GM23338 (cell line): ENCODE measurements around the gene SEC23A. TPM values are rescaled to one million over a fixed set of nuclear protein-coding genes. Genes with fewer than 3 reads are reported as not detected.

Experiments
- CREB1 ChIP-seq: fragments of 250-450 bp; sonication (Bioruptor Pico); IDR thresholded peaks from 2 replicates; pipeline ENCODE4 v1.5.0; 2020; ENCODE audit warnings: low read depth, mild to moderate bottlenecking, moderate library complexity
- EZH2 ChIP-seq: fragments of 200-600 bp; sonication (generic); IDR thresholded peaks from one replicate; pipeline ENCODE4 v1.8.0; 2017; ENCODE audit warnings: antibody characterized with exemption, mild to moderate bottlenecking, low read depth; ENCODE audit not compliant: unreplicated experiment
- EZH2phosphoT487 ChIP-seq: fragments of 200-600 bp; sonication (generic); IDR thresholded peaks from one replicate; pipeline ENCODE4 v1.8.1; 2018; ENCODE audit warnings: antibody characterized with exemption; ENCODE audit not compliant: unreplicated experiment
- ZNF114 ChIP-seq: fragments of 250-450 bp; sonication (Bioruptor Pico); IDR thresholded peaks from 2 replicates; pipeline ENCODE4 v1.5.0; 2020; ENCODE audit warnings: mild to moderate bottlenecking, moderate library complexity
- polyA plus RNA-seq: library from polyadenylated mRNA; unstranded; fragments of >200 nt; fragmentation: Nextera tagmentation; extraction: Ambion mirVana; gene quantifications from 2 replicates; pipeline ENCODE4 v1.2.1, GENCODE V29; 2016
- total RNA-seq: library from RNA; depleted of rRNA; stranded (reverse); fragments of >200 nt; shearing (Covaris generic); gene quantifications from 2 replicates; pipeline ENCODE4 v1.2.3, GENCODE V29; 2014
- TF ChIP-seq, protein P1 (sequence below): fragments of 250-450 bp; sonication (Bioruptor Pico); IDR thresholded peaks from 2 replicates; pipeline ENCODE4 v1.5.0; 2020; ENCODE audit warnings: mild to moderate bottlenecking, moderate library complexity
- TF ChIP-seq, protein P2 (sequence below): IDR thresholded peaks from 2 replicates; pipeline ENCODE4 v1.6.1; 2016; ENCODE audit warnings: antibody characterized with exemption
- TF ChIP-seq, protein P3 (sequence below), 2 experiments: fragments of 200-600 bp in 1 of 2; sonication (generic) in 1 of 2; conservative IDR thresholded peaks; 2 replicates each; pipeline versions ENCODE4 v1.5.1 to v1.6.1; 2016 to 2017; ENCODE audit warnings: antibody characterized with exemption in 2 of 2, low read depth in 2 of 2, mild to moderate bottlenecking in 2 of 2, moderate library complexity in 1 of 2

Gene SEC23A
- total and polyA plus RNA-seq, 2 experiments from 2014 or later, result 22.7 to 89.9 TPM

DNA sequence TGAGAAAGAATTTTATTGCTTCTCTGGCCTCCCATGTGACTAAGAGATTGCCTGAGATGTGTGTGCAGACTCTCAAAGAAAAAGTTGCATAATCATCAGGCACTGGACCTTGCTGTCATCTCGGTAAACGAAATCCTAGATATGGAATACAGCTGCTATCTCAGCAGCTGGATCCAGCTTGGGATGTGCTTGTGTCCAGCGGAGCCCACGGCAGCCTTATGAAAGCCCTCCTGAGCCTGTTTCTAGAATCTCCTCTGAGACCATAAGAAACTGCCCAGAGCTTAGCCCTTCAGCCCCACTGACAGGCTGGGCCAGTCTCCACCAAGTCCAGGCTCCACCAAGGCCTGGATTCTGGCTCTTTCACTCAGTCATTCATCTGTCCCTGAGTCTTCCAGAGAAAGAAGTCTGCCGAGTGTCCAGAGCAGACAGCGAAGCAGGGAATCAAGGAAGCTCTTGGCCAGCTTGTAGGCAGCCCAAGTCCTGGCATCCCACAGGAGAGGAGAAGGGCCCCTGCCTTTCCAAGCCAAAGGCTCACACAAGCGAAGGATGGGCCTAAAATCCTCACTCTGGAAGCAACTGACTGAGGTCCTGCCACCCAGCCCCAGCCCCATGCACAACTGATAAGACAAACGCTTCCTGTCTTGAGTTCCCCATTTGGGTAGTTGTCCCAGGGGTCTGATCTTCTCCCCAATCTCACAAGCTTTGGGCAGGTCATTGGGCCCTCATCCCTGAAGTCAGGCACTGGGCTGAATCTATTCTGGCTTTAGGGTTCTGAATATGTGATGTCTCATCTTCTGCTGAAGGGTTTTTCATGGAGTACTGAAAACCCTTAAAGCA is 97.8 kb downstream of the SEC23A start (continued):
- TF ChIP-seq, protein P1, sequence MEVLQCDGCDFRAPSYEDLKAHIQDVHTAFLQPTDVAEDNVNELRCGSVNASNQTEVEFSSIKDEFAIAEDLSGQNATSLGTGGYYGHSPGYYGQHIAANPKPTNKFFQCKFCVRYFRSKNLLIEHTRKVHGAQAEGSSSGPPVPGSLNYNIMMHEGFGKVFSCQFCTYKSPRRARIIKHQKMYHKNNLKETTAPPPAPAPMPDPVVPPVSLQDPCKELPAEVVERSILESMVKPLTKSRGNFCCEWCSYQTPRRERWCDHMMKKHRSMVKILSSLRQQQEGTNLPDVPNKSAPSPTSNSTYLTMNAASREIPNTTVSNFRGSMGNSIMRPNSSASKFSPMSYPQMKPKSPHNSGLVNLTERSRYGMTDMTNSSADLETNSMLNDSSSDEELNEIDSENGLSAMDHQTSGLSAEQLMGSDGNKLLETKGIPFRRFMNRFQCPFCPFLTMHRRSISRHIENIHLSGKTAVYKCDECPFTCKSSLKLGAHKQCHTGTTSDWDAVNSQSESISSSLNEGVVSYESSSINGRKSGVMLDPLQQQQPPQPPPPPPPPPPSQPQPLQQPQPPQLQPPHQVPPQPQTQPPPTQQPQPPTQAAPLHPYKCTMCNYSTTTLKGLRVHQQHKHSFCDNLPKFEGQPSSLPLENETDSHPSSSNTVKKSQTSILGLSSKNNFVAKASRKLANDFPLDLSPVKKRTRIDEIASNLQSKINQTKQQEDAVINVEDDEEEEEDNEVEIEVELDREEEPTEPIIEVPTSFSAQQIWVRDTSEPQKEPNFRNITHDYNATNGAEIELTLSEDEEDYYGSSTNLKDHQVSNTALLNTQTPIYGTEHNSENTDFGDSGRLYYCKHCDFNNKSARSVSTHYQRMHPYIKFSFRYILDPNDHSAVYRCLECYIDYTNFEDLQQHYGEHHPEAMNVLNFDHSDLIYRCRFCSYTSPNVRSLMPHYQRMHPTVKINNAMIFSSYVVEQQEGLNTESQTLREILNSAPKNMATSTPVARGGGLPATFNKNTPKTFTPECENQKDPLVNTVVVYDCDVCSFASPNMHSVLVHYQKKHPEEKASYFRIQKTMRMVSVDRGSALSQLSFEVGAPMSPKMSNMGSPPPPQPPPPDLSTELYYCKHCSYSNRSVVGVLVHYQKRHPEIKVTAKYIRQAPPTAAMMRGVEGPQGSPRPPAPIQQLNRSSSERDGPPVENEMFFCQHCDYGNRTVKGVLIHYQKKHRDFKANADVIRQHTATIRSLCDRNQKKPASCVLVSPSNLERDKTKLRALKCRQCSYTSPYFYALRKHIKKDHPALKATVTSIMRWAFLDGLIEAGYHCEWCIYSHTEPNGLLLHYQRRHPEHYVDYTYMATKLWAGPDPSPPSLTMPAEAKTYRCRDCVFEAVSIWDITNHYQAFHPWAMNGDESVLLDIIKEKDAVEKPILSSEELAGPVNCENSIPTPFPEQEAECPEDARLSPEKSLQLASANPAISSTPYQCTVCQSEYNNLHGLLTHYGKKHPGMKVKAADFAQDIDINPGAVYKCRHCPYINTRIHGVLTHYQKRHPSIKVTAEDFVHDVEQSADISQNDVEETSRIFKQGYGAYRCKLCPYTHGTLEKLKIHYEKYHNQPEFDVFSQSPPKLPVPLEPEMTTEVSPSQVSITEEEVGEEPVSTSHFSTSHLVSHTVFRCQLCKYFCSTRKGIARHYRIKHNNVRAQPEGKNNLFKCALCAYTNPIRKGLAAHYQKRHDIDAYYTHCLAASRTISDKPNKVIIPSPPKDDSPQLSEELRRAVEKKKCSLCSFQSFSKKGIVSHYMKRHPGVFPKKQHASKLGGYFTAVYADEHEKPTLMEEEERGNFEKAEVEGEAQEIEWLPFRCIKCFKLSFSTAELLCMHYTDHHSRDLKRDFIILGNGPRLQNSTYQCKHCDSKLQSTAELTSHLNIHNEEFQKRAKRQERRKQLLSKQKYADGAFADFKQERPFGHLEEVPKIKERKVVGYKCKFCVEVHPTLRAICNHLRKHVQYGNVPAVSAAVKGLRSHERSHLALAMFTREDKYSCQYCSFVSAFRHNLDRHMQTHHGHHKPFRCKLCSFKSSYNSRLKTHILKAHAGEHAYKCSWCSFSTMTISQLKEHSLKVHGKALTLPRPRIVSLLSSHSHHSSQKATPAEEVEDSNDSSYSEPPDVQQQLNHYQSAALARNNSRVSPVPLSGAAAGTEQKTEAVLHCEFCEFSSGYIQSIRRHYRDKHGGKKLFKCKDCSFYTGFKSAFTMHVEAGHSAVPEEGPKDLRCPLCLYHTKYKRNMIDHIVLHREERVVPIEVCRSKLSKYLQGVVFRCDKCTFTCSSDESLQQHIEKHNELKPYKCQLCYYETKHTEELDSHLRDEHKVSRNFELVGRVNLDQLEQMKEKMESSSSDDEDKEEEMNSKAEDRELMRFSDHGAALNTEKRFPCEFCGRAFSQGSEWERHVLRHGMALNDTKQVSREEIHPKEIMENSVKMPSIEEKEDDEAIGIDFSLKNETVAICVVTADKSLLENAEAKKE (CRISPR knock-in tag), result no peak
- no peak for TF ChIP-seq ZNF114
- no peak for TF ChIP-seq EZH2phosphoT487
- TF ChIP-seq, protein P2, sequence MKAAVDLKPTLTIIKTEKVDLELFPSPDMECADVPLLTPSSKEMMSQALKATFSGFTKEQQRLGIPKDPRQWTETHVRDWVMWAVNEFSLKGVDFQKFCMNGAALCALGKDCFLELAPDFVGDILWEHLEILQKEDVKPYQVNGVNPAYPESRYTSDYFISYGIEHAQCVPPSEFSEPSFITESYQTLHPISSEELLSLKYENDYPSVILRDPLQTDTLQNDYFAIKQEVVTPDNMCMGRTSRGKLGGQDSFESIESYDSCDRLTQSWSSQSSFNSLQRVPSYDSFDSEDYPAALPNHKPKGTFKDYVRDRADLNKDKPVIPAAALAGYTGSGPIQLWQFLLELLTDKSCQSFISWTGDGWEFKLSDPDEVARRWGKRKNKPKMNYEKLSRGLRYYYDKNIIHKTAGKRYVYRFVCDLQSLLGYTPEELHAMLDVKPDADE, result no peak
- no peak for TF ChIP-seq EZH2
- TF ChIP-seq CREB1 (CRISPR knock-in tag), result no peak
- TF ChIP-seq, protein P3, sequence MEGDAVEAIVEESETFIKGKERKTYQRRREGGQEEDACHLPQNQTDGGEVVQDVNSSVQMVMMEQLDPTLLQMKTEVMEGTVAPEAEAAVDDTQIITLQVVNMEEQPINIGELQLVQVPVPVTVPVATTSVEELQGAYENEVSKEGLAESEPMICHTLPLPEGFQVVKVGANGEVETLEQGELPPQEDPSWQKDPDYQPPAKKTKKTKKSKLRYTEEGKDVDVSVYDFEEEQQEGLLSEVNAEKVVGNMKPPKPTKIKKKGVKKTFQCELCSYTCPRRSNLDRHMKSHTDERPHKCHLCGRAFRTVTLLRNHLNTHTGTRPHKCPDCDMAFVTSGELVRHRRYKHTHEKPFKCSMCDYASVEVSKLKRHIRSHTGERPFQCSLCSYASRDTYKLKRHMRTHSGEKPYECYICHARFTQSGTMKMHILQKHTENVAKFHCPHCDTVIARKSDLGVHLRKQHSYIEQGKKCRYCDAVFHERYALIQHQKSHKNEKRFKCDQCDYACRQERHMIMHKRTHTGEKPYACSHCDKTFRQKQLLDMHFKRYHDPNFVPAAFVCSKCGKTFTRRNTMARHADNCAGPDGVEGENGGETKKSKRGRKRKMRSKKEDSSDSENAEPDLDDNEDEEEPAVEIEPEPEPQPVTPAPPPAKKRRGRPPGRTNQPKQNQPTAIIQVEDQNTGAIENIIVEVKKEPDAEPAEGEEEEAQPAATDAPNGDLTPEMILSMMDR (conservative IDR thresholded peaks at IDR 0.05; ENCODE audit: low read depth in 2 of 2), result no peak
